Naive thymus-derived CD8-positive, alpha-beta T cell (primary cell): ENCODE data around the gene CACNG3. TPM values are rescaled to one million over a fixed set of nuclear protein-coding genes. Genes with fewer than 3 reads are reported as not detected.
"Not testable (repeated sequence)": the region's sequence is repeated elsewhere in the genome, so short reads cannot be mapped to it uniquely, and the experiment has no call there.

ENCODE experiments used
- ATAC-seq, 2 donors: fragments of 150-1000 bp; cut with Tn5 transposase in 1 of 2; sonication (Bioruptor Pico), chemical (Tn5 transposase) in 1 of 2; 1 replicate in 1 of 2; 2 replicates in 1 of 2; pipeline ENCODE4 v1.10.0; 2021; ENCODE audit warnings: mild to moderate bottlenecking in 2 of 2, moderate library complexity in 2 of 2
- POLR2A ChIA-PET: fragments of 350-600 bp; sonication (Branson Sonifier 250); formaldehyde crosslinking; loops from one replicate; lab custom pipeline; 2021; ENCODE audit warnings: antibody characterized with exemption; lab: Charles Lee
- DNase-seq, 10 donors: peaks; one replicate each; pipeline versions ENCODE4 v3.0.0 to v3.0.0-alpha.2; 2020 to 2022
- H3K27ac Mint-ChIP-seq, 10 donors: one replicate each; pipeline ENCODE4 v1.8.0; 2020 to 2022; ENCODE audit warnings: mild to moderate bottlenecking in 10 of 10, mixed read lengths in 10 of 10, moderate library complexity in 4 of 10, inconsistent platforms in 1 of 10
- H3K27me3 Mint-ChIP-seq, 5 donors: one replicate each; pipeline ENCODE4 v1.8.0; 2021 to 2022; ENCODE audit warnings: mixed read lengths in 5 of 5
- H3K36me3 Mint-ChIP-seq, 3 donors: one replicate each; pipeline ENCODE4 v1.8.0; 2020 to 2022; ENCODE audit warnings: mixed read lengths in 3 of 3, mild to moderate bottlenecking in 2 of 3, inconsistent platforms in 1 of 3
- H3K4me1 Mint-ChIP-seq, 4 donors: one replicate each; pipeline ENCODE4 v1.8.0; 2021 to 2022; ENCODE audit warnings: mixed read lengths in 4 of 4
- H3K4me3 Mint-ChIP-seq, 10 donors: one replicate each; pipeline ENCODE4 v1.8.0; 2020 to 2022; ENCODE audit warnings: mild to moderate bottlenecking in 10 of 10, mixed read lengths in 10 of 10, moderate library complexity in 6 of 10, inconsistent platforms in 1 of 10
- H3K9me3 Mint-ChIP-seq, 9 donors: one replicate each; pipeline ENCODE4 v1.8.0; 2020 to 2022; ENCODE audit warnings: mixed read lengths in 9 of 9, mild to moderate bottlenecking in 3 of 9, inconsistent platforms in 1 of 9, moderate library complexity in 1 of 9
- polyA plus RNA-seq, 3 donors: library from polyadenylated mRNA; unstranded; fragments of 300-500 nt; fragmentation: Illumina TruSeq; gene quantifications; one replicate each; pipeline ENCODE4 v1.2.3, GENCODE V29; 2021
- total RNA-seq, 8 experiments: library from RNA in 2 of 8; stranded (reverse) in 2 of 8; gene quantifications; one replicate each; pipeline ENCODE4 v1.2.3 and lab custom pipeline; 2021 to 2026

Gene CACNG3
- total and polyA plus RNA-seq, 5 experiments from 2014 or later: not detected

GRCh38 chr16:24315343-24315742 is 59.2 kb downstream of the CACNG3 start:
- POLR2A ChIA-PET: no interaction called here
- no peaks in the 10 kb centered on the region for H3K4me1 Mint-ChIP-seq
- no peak overlapping the region for H3K4me3 Mint-ChIP-seq
- ATAC-seq: no peak
- peaks cover 16 to 48% (median 24%) of the 10 kb centered on the region in 5 donors for H3K27me3 Mint-ChIP-seq
- H3K27ac Mint-ChIP-seq: no peak overlapping the region
- no peaks in the 10 kb centered on the region for H3K9me3 Mint-ChIP-seq
- DNase-seq: no peak
- H3K36me3 Mint-ChIP-seq: no peaks in the 10 kb centered on the region

GRCh38 chr16:24318680-24319079 is 62.5 kb downstream of the CACNG3 start:
- Mint-ChIP-seq H3K4me3 (no peak overlapping the region), H3K9me3 (no peaks in the 10 kb centered on the region), H3K27ac (no peak overlapping the region), H3K4me1 (no peaks in the 10 kb centered on the region), H3K27me3 (peaks cover 14 to 44% (median 29%) of the 10 kb centered on the region in 5 donors), H3K36me3 (no peaks in the 10 kb centered on the region)
- ATAC-seq: no peak
- DNase-seq: no peak
- POLR2A ChIA-PET: no interaction called here

GRCh38 chr16:24319126-24319814 is 63.1 kb downstream of the CACNG3 start:
- Mint-ChIP-seq H3K27me3 (peaks cover 14 to 46% (median 29%) of the 10 kb centered on the region in 5 donors), H3K9me3 (no peaks in the 10 kb centered on the region), H3K4me1 (no peaks in the 10 kb centered on the region), H3K4me3 (no peak overlapping the region), H3K27ac (peak overlapping the region in 1 of 10 donors; percentile 12), H3K36me3 (no peaks in the 10 kb centered on the region)
- no peak for ATAC-seq
- no peak for DNase-seq
- POLR2A ChIA-PET: no interaction called here

GRCh38 chr16:24322106-24322505 is 66.0 kb downstream of the CACNG3 start:
- peaks cover 0 to 2% (median 0%) of the 10 kb centered on the region in 9 donors for H3K9me3 Mint-ChIP-seq
- no peaks in the 10 kb centered on the region for H3K4me1 Mint-ChIP-seq
- POLR2A ChIA-PET: no interaction called here
- H3K27me3 Mint-ChIP-seq: peaks cover 11 to 42% (median 28%) of the 10 kb centered on the region in 5 donors
- no peaks in the 10 kb centered on the region for H3K36me3 Mint-ChIP-seq
- H3K27ac Mint-ChIP-seq: no peak overlapping the region
- H3K4me3 Mint-ChIP-seq: no peak overlapping the region
- no peak for DNase-seq
- no peak for ATAC-seq

- Mint-ChIP-seq H3K4me1 (no peaks in the 10 kb centered on the region), H3K9me3 (peaks cover 0 to 2% (median 0%) of the 10 kb centered on the region in 9 donors), H3K27ac (no peak overlapping the region), H3K27me3 (peaks cover 8 to 51% (median 27%) of the 10 kb centered on the region in 5 donors), H3K4me3 (no peak overlapping the region), H3K36me3 (no peaks in the 10 kb centered on the region)
- POLR2A ChIA-PET: no interaction called here
- no peak for DNase-seq
- ATAC-seq: no peak
These were observed 68.3 kb downstream of the CACNG3 start for GRCh38 chr16:24324421-24324820.

GRCh38 chr16:24328835-24329452 is 72.8 kb downstream of the CACNG3 start:
- Mint-ChIP-seq H3K4me3 (no peak overlapping the region), H3K9me3 (peaks cover 0 to 2% (median 0%) of the 10 kb centered on the region in 9 donors), H3K27me3 (peaks cover 5 to 32% (median 18%) of the 10 kb centered on the region in 5 donors), H3K27ac (no peak overlapping the region), H3K4me1 (no peaks in the 10 kb centered on the region), H3K36me3 (no peaks in the 10 kb centered on the region)
- DNase-seq: no peak
- POLR2A ChIA-PET: no interaction called here
- no peak for ATAC-seq

GRCh38 chr16:24332178-24332577 is 76.0 kb downstream of the CACNG3 start:
- DNase-seq (no peak), ATAC-seq (no peak)
- Mint-ChIP-seq H3K4me1 (no peaks in the 10 kb centered on the region), H3K27me3 (peaks cover 1 to 10% (median 3%) of the 10 kb centered on the region in 5 donors), H3K4me3 (no peak overlapping the region), H3K36me3 (peaks cover 0 to 4% (median 0%) of the 10 kb centered on the region in 3 donors), H3K27ac (no peak overlapping the region), H3K9me3 (peaks cover 0 to 15% (median 4%) of the 10 kb centered on the region in 9 donors)
- POLR2A ChIA-PET: no interaction called here

- no peak overlapping the region for H3K4me3 Mint-ChIP-seq
- POLR2A ChIA-PET: no interaction called here
- peaks cover 0 to 16% (median 4%) of the 10 kb centered on the region in 9 donors for H3K9me3 Mint-ChIP-seq
- no peak for ATAC-seq
- H3K27ac Mint-ChIP-seq: no peak overlapping the region
- peaks cover 1 to 8% (median 3%) of the 10 kb centered on the region in 5 donors for H3K27me3 Mint-ChIP-seq
- peaks cover 0 to 4% (median 0%) of the 10 kb centered on the region in 3 donors for H3K36me3 Mint-ChIP-seq
- DNase-seq: no peak
- H3K4me1 Mint-ChIP-seq: no peaks in the 10 kb centered on the region
These were observed 76.5 kb downstream of the CACNG3 start for GRCh38 chr16:24332582-24333090.

GRCh38 chr16:24336491-24336890 is 80.4 kb downstream of the CACNG3 start:
- Mint-ChIP-seq H3K27ac (no peak overlapping the region), H3K4me1 (no peaks in the 10 kb centered on the region), H3K36me3 (peaks cover 0 to 4% (median 0%) of the 10 kb centered on the region in 3 donors), H3K9me3 (peaks cover 0 to 19% (median 4%) of the 10 kb centered on the region in 9 donors), H3K4me3 (no peak overlapping the region), H3K27me3 (peaks cover 4 to 14% (median 12%) of the 10 kb centered on the region in 5 donors)
- DNase-seq: no peak
- ATAC-seq: no peak
- POLR2A ChIA-PET: no interaction called here

GRCh38 chr16:24337013-24337412 is 80.9 kb downstream of the CACNG3 start:
- H3K9me3 Mint-ChIP-seq: peaks cover 0 to 19% (median 4%) of the 10 kb centered on the region in 9 donors
- no peak overlapping the region for H3K27ac Mint-ChIP-seq
- H3K36me3 Mint-ChIP-seq: peaks cover 0 to 4% (median 0%) of the 10 kb centered on the region in 3 donors
- POLR2A ChIA-PET: no interaction called here
- ATAC-seq (no peak), DNase-seq (no peak)
- H3K4me3 Mint-ChIP-seq: no peak overlapping the region
- H3K4me1 Mint-ChIP-seq: no peaks in the 10 kb centered on the region
- peaks cover 4 to 14% (median 13%) of the 10 kb centered on the region in 5 donors for H3K27me3 Mint-ChIP-seq

- ATAC-seq, H3K36me3 Mint-ChIP-seq, H3K4me3 Mint-ChIP-seq, POLR2A ChIA-PET, H3K27ac Mint-ChIP-seq, DNase-seq, H3K4me1 Mint-ChIP-seq, H3K9me3 Mint-ChIP-seq: not testable (repeated sequence)
- H3K27me3 Mint-ChIP-seq: peaks cover 8 to 28% (median 10%) of the 10 kb centered on the region in 5 donors
These were observed 87.7 kb downstream of the CACNG3 start for GRCh38 chr16:24343829-24344228.

GRCh38 chr16:24344784-24345183 is 88.6 kb downstream of the CACNG3 start:
- Mint-ChIP-seq H3K4me1 (no peaks in the 10 kb centered on the region), H3K36me3 (no peaks in the 10 kb centered on the region), H3K27me3 (peaks cover 5 to 37% (median 11%) of the 10 kb centered on the region in 5 donors), H3K4me3 (no peak overlapping the region), H3K27ac (no peak overlapping the region), H3K9me3 (no peaks in the 10 kb centered on the region)
- ATAC-seq (no peak), DNase-seq (no peak)
- POLR2A ChIA-PET: no interaction called here

- no peak for DNase-seq
- Mint-ChIP-seq H3K9me3 (no peaks in the 10 kb centered on the region), H3K4me1 (no peaks in the 10 kb centered on the region), H3K4me3 (no peak overlapping the region), H3K27ac (no peak overlapping the region), H3K36me3 (no peaks in the 10 kb centered on the region), H3K27me3 (peaks cover 5 to 41% (median 13%) of the 10 kb centered on the region in 5 donors)
- POLR2A ChIA-PET: no interaction called here
- ATAC-seq: no peak
These were observed 89.6 kb downstream of the CACNG3 start for GRCh38 chr16:24345704-24346103.
